HepG2 (cell line): ENCODE results near the gene PRR36. TPM values are rescaled to one million over a fixed set of nuclear protein-coding genes. Genes with fewer than 3 reads are reported as not detected.

Source experiments
- CBX5 ChIP-seq: sonication (generic); formaldehyde crosslinking; IDR thresholded peaks from 2 replicates; pipeline ENCODE4 v1.4.0; 2020; ENCODE audit warnings: missing genetic modification reagents, borderline replicate concordance
- EP300 ChIP-seq, 3 experiments: sonication (generic) in 1 of 3; formaldehyde crosslinking in 1 of 3; IDR thresholded peaks; 2 replicates each; pipeline versions ENCODE4 v1.5.1 to v1.6.1; 2011 to 2020; ENCODE audit warnings: low read depth in 2 of 3, low read length in 2 of 3, borderline replicate concordance in 1 of 3, improper control_type of control experiment in 1 of 3, mild to moderate bottlenecking in 1 of 3, missing genetic modification reagents in 1 of 3, moderate library complexity in 1 of 3
- GABPB1 ChIP-seq: IDR thresholded peaks from 2 replicates; pipeline ENCODE4 v1.6.1; 2016; ENCODE audit warnings: mild to moderate bottlenecking, missing genetic modification reagents, moderate library complexity, missing compliant biosample characterization
- KAT7 ChIP-seq: IDR thresholded peaks from 2 replicates; pipeline ENCODE4 v1.6.1; 2018; ENCODE audit warnings: borderline replicate concordance, missing compliant biosample characterization
- NFYC ChIP-seq: IDR thresholded peaks from 2 replicates; pipeline ENCODE4 v1.6.1; 2016; ENCODE audit warnings: missing genetic modification reagents, missing compliant biosample characterization
- NKX3-1 ChIP-seq: sonication (generic); formaldehyde crosslinking; IDR thresholded peaks from 2 replicates; pipeline ENCODE4 v1.5.0; 2020; ENCODE audit warnings: missing genetic modification reagents
- SOX13 ChIP-seq, 3 experiments: fragments of 450-650 bp in 1 of 3; sonication (generic) in 1 of 3; formaldehyde crosslinking in 1 of 3; IDR thresholded peaks in 2 of 3; conservative IDR thresholded peaks in 1 of 3; 2 replicates each; pipeline versions ENCODE4 v1.5.0 to v1.6.1; 2016 to 2020; ENCODE audit warnings: antibody characterized with exemption in 1 of 3, mild to moderate bottlenecking in 1 of 3, missing compliant biosample characterization in 1 of 3, missing genetic modification reagents in 1 of 3, moderate library complexity in 1 of 3
- SPEN ChIP-seq: sonication (generic); formaldehyde crosslinking; IDR thresholded peaks from 2 replicates; pipeline ENCODE4 v1.5.1; 2020; ENCODE audit warnings: low read depth, mild to moderate bottlenecking, missing genetic modification reagents
- TFDP2 ChIP-seq: sonication (generic); formaldehyde crosslinking; IDR thresholded peaks from 2 replicates; pipeline ENCODE4 v1.4.0; 2020; ENCODE audit warnings: missing genetic modification reagents
- USF2 ChIP-seq, 2 experiments: sonication (generic) in 1 of 2; formaldehyde crosslinking in 1 of 2; IDR thresholded peaks; 2 replicates each; pipeline versions ENCODE4 v1.5.1 to v1.6.1; 2011 to 2020; ENCODE audit warnings: borderline replicate concordance in 1 of 2, low read depth in 1 of 2, low read length in 1 of 2, mild to moderate bottlenecking in 1 of 2, missing genetic modification reagents in 1 of 2, moderate library complexity in 1 of 2
- ZMAT3 ChIP-seq: sonication (generic); formaldehyde crosslinking; conservative IDR thresholded peaks from 2 replicates; pipeline ENCODE4 v1.7.0; 2021; ENCODE audit warnings: missing genetic modification reagents
- ZNF780A ChIP-seq: sonication (generic); formaldehyde crosslinking; IDR thresholded peaks from 2 replicates; pipeline ENCODE4 v1.8.0; 2022; ENCODE audit warnings: mild to moderate bottlenecking, missing genetic modification reagents, moderate library complexity
- polyA plus RNA-seq, 8 experiments: library from polyadenylated mRNA; depleted of rRNA in 3 of 8; stranded (reverse) in 7 of 8; unstranded in 1 of 8; fragments of >200 nt; fragmentation: Illumina TruSeq in 4 of 8; extraction: Trizol in 4 of 8; gene quantifications; 2 replicates each; pipeline versions ENCODE4 v1.2.1 to v1.2.3, GENCODE V29; 2011 to 2016; ENCODE audit warnings: low read depth in 4 of 8, missing spikeins in 1 of 8, mixed read lengths in 1 of 8; ENCODE audit not compliant: insufficient read depth in 1 of 8
- total RNA-seq, 5 experiments: library from RNA; depleted of rRNA; stranded (reverse); fragments of >200 nt; fragmentation: Illumina TruSeq; extraction: Trizol; gene quantifications; 2 replicates each; pipeline ENCODE4 v1.2.3, GENCODE V29; 2016; ENCODE audit warnings: low read depth in 1 of 5
- TF ChIP-seq, protein P1 (sequence below): IDR thresholded peaks from 2 replicates; pipeline ENCODE4 v1.6.1; 2012; ENCODE audit warnings: low read length, improper control_type of control experiment
- TF ChIP-seq, protein P2 (sequence below): sonication (generic); formaldehyde crosslinking; IDR thresholded peaks from 2 replicates; pipeline ENCODE4 v1.4.0; 2020; ENCODE audit warnings: missing genetic modification reagents, borderline replicate concordance
- TF ChIP-seq, protein P3 (sequence below): sonication (generic); formaldehyde crosslinking; IDR thresholded peaks from 2 replicates; pipeline ENCODE4 v1.5.0; 2020; ENCODE audit warnings: mild to moderate bottlenecking, missing genetic modification reagents

Gene PRR36
- total and polyA plus RNA-seq, 2 of the 13 experiments (the other 11 are each of a cell fraction or from before 2014, with no cell fraction given) = 0.07 to 0.17 TPM

DNA sequence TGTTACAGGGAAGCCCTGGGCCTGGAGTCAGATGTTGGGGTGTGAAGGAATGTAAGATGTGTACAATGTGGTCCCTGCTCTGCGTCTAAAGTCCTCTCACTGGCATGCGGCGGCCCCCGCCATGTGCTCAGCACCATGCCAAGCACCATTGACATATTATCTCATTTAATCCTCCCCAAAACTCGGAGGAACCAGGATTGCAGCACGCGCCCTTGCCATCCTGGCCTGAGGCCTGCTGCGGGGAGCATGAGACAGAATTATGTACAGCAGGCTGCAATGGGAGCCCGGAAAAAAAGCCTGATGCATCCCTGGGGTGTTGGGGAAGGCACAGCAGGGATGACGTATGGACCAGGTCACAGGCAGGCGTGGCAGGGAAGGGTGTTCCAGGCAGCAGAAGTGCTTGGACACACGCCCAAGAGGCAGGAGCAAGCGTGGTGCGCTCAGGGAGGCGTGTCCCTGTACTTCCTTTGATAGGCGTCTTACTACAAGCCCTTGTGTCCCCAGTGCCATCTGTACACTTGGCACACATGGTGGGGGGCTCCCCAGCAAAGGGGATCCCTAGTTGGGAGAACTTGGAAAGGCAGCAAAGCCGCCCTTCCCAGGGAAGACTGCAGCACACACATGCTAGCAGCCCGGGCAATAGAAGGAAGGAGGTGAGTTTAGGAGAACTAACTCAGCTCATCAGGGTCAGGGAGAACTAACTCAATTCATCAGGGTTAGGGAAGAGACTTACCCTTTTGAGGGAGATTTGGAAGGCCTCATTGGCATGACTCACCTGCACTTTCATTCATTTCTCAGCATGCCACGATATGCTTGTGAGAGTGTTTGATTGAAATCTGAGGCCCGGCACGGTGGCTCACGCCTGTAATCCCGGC, 40.7 kb downstream of the PRR36 start (continued):
- TF ChIP-seq, protein P1, sequence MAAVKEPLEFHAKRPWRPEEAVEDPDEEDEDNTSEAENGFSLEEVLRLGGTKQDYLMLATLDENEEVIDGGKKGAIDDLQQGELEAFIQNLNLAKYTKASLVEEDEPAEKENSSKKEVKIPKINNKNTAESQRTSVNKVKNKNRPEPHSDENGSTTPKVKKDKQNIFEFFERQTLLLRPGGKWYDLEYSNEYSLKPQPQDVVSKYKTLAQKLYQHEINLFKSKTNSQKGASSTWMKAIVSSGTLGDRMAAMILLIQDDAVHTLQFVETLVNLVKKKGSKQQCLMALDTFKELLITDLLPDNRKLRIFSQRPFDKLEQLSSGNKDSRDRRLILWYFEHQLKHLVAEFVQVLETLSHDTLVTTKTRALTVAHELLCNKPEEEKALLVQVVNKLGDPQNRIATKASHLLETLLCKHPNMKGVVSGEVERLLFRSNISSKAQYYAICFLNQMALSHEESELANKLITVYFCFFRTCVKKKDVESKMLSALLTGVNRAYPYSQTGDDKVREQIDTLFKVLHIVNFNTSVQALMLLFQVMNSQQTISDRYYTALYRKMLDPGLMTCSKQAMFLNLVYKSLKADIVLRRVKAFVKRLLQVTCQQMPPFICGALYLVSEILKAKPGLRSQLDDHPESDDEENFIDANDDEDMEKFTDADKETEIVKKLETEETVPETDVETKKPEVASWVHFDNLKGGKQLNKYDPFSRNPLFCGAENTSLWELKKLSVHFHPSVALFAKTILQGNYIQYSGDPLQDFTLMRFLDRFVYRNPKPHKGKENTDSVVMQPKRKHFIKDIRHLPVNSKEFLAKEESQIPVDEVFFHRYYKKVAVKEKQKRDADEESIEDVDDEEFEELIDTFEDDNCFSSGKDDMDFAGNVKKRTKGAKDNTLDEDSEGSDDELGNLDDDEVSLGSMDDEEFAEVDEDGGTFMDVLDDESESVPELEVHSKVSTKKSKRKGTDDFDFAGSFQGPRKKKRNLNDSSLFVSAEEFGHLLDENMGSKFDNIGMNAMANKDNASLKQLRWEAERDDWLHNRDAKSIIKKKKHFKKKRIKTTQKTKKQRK = no peak
- TF ChIP-seq ZNF780A = no peak
- TF ChIP-seq KAT7 (CRISPR knock-in tag) = no peak
- TF ChIP-seq TFDP2 (CRISPR knock-in tag) = no peak
- no peak for TF ChIP-seq NKX3-1
- TF ChIP-seq EP300 (IDR thresholded peaks at IDR 0.05; ENCODE audit: low read depth in 2 of 2, low read length in 2 of 2) = no peak
- TF ChIP-seq EP300 (CRISPR knock-in tag; IDR thresholded peaks at IDR 0.05; ENCODE audit: borderline replicate concordance) = no peak
- TF ChIP-seq, protein P2, sequence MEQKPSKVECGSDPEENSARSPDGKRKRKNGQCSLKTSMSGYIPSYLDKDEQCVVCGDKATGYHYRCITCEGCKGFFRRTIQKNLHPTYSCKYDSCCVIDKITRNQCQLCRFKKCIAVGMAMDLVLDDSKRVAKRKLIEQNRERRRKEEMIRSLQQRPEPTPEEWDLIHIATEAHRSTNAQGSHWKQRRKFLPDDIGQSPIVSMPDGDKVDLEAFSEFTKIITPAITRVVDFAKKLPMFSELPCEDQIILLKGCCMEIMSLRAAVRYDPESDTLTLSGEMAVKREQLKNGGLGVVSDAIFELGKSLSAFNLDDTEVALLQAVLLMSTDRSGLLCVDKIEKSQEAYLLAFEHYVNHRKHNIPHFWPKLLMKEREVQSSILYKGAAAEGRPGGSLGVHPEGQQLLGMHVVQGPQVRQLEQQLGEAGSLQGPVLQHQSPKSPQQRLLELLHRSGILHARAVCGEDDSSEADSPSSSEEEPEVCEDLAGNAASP = no peak
- TF ChIP-seq SOX13 (IDR thresholded peaks at IDR 0.05) = no peak
- TF ChIP-seq SOX13 (CRISPR knock-in tag; conservative IDR thresholded peaks at IDR 0.05 in 1 of 2, IDR thresholded peaks at IDR 0.05 in 1 of 2) = peak in 1 of 2 experiments; percentile 28; a peak in 1 of 4 replicates
- TF ChIP-seq NFYC (CRISPR knock-in tag) = no peak
- TF ChIP-seq GABPB1 = no peak
- no peak for TF ChIP-seq ZMAT3 (CRISPR knock-in tag)
- TF ChIP-seq, protein P3, sequence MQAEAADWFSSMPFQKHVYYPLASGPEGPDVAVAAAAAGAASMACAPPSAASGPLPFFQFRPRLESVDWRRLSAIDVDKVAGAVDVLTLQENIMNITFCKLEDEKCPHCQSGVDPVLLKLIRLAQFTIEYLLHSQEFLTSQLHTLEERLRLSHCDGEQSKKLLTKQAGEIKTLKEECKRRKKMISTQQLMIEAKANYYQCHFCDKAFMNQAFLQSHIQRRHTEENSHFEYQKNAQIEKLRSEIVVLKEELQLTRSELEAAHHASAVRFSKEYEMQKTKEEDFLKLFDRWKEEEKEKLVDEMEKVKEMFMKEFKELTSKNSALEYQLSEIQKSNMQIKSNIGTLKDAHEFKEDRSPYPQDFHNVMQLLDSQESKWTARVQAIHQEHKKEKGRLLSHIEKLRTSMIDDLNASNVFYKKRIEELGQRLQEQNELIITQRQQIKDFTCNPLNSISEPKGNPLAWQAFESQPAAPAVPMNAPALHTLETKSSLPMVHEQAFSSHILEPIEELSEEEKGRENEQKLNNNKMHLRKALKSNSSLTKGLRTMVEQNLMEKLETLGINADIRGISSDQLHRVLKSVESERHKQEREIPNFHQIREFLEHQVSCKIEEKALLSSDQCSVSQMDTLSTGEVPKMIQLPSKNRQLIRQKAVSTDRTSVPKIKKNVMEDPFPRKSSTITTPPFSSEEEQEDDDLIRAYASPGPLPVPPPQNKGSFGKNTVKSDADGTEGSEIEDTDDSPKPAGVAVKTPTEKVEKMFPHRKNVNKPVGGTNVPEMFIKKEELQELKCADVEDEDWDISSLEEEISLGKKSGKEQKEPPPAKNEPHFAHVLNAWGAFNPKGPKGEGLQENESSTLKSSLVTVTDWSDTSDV (CRISPR knock-in tag) = no peak
- no peak for TF ChIP-seq SPEN (CRISPR knock-in tag)
- no peak for TF ChIP-seq USF2 (IDR thresholded peaks at IDR 0.05; ENCODE audit: low read depth, low read length)
- TF ChIP-seq USF2 (CRISPR knock-in tag; IDR thresholded peaks at IDR 0.05; ENCODE audit: borderline replicate concordance) = no peak
- no peak for TF ChIP-seq CBX5
